NCI-H2171 (cell line): ENCODE data around the gene MTHFD1L.
"Not testable (repeated sequence)": the region's sequence is repeated elsewhere in the genome, so short reads cannot be mapped to it uniquely, and the experiment has no call there.

Source experiments
- DNase-seq: peaks from one replicate; lab custom pipeline; 2025; lab: John Stamatoyannopoulos, UW

MTHFD1L gene

DNA sequence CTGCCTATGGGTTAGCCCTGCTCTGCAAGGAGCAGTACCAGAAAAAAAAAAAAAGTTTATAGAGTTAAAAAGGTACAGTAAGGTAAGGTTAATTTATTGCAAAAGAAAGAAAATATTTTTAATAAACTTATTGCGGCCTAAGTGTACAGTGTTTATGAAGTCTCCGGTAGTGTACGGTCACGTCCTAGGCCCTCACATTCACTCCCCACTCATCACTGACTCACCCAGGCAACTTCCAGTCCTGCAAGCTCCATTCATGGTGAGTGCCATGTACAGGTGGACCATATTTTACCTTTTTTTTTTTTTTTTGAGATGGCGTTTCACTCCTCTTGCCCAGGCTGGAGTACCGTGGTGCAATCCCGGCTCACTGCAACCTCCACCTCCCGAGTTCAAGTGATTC lies 258.1 kb downstream of the MTHFD1L start:
- not testable (repeated sequence) for DNase-seq

DNA sequence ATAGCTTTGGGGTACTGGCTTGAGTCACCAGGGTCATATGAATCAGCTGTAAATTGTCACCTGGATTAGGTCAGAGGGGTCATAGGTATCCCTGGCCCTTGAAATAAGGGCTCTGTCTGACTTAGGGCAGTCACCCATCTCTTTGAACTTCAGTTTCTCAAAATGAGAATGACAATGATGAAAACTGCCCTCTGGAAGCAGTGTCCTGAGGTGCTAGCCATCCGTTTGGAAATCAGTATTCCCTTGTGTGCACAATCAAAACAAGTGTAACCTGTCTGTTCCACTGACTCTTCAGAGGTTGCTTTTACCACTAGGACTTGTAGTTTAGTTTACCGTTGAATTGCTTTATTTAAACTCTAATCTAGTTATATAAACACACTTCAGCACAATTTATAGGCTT lies 259.7 kb downstream of the MTHFD1L start:
- DNase-seq = not testable (repeated sequence)

DNA sequence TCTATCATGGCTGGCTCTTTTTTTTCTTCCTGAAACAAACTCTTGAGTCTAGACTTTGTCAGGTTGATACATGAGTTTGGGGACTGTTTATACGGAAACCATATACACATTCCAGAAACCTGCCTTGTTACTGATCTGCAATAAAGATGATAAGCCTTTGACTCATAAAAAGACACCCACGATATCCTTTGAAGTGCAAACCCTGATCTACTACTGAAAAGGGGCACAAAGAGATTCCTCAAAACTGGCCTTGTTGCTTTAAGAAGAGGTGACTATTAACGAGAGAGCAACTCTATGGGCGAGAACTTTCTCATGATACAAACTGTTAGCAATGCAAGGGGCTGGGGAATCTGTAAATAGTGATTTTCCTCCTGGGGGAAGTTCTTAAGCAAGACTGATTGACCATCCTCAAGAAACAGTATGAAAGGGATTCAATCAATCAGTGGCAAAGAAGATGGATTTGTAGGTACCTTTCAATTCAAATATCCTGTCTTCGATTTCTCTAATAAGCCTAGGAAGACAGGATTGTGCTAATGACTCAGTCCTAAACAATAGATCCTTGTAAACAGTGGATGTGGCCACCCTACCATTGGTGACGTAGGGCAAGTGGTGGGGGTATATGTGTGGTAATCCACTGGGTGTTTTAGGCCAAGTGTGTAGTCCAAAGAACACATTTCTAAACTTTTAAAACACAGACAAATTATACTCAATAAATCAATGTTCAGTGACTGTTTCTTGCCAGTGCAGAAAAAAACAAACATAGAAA lies 260.3 kb downstream of the MTHFD1L start:
- DNase-seq = not testable (repeated sequence)

DNA sequence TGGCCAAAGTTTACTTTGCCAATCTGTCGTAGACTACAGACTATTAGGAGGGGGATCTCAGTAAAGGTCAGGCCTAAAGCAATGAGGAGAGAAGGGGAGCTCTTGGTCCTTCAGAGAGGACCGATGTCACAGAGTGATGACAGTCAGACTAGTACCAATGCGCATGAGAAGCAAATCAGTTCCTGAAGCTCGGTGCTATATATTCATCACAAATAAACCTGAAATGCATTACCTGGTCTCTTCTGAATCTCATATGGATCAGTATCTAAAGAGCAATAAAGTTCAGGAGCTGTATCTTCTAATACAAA lies 260.9 kb downstream of the MTHFD1L start:
- not testable (repeated sequence) for DNase-seq

DNA sequence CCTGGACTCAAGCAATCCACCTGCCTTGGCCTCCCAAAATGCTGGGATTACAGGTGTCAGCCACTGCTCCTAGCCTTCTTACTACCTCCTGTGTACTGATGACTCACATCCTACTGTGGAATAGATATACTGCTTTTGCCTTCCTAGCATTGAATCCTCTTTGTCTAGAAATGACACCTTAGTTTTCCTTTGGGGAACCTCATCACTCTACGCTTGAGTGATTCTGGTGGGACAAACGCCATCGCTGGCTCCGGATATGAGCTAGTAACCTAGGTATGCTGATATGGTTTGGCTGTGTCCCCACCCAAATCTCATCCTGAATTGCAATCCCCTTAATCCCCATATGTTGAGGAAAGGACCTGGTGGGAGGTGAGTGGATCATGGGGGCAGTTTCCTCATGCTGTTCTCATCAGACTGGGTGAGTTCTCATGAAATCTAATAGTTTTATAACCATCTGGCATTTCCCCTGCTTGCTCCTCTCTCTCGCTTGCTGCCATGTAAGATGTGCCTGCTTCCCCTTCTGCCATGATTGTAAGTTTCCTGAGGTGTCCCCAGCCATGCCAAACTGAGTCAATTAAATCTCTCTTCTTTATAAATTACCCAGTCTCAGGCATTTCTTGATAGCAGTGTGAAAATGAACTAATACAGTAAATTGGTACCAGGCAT lies 261.8 kb downstream of the MTHFD1L start:
- not testable (repeated sequence) for DNase-seq

DNA sequence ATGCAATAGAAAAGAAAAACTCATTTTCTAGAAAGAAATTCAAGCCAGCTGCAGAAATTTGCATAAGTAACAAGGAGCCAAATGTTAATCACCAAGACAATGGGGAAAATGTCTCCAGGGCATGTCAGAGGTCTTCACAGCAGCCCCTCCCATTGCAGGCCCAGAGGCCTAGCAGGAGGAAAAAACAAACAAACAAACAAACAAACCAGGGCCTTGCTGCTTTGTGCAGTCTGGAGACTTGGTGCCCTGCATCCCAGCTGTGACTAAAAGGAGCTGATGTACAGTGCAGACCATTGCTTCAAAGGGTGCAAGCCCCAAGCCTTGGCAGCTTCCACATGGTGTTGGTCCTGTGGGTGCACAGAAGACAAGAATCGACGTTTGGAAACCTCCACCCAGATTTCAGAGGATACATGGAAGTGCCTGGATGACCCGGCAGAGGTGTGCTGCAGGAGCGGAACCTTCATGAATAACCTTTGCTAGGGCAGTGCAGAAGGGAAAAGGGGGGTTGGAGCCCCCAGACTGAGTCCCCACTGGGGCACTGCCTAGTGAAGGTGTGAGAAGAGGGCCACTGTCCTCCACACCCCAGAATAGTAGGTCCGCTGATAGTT lies 263.4 kb downstream of the MTHFD1L start:
- no peak for DNase-seq

DNA sequence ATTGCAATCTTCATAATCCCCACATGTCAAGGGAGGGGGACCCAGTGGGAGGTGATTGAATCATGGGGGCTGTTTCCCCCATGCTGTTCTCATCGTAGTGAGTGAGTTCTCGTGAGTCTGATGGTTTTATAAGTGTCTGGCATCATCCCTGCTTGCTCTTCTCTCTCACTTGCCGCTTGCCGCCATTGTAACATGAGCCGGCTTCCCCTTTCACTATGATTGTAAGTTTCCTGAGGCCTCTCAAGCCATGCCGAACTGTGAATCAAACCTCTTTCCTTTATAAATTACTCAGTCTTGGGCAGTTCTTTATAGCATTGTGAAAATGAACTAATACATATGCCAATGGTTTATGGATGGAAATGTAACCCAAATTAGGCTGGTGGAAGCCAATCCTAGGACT lies 264.8 kb downstream of the MTHFD1L start:
- no peak for DNase-seq

DNA sequence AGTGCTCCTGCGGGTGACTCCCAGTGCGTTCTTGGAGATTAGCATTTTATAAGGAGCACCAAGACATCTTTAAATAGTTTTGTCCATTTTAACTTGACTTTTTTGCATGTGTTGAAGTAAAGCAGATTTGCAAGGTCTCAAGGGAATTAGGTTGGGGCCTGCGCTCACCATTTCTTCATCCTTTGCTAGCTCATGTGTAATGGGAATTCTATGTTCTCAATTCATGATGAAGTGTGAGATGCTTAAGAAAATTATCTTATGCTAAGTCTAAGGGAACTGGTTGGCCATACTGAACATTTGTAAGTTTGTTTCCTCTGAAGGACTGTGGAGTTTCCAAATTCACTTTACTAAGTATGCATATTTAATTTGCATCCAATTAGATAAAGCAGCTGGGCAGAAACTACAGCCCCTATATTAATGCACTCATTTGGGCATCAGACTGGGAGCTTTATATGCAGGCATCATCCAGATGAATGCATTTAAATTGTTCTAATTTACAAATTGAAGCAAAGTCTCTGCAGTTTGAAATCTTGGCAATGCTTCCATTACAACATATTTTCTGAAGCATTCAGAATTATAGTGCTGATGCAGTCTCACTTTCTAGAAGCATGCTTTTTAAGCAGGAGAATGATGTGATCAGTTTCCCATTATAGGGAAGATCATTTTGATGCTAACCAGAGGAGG lies 266.0 kb downstream of the MTHFD1L start:
- DNase-seq = no peak

DNA sequence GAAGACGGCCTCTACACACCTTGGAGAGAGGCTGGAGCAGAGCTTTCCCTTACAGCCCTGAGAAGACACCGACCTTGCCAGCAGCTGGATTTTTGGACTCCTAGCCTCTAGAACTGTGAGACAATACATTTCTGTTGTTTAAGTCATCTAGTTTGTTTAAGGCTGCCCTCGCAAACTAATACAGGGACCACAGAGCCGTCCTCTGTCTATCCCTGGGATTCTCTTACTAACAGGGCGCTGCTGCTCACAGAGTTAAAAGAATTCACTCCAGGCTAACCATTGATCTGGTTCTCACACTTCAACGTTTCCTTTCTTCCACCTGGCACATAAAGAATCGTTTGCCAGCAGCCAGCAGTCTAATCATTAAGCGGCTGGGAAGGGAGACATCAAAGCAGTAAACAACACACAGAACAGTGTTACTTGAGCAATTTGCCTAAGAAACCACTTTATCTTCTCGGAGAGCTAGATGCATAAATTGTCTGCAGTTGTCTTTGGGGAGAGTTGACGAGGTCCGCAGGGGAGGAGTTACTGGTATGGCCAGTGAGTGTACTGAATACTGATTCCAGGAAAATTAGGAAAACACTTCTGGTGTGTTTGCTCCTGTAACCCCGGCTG lies 270.7 kb downstream of the MTHFD1L start:
- no peak for DNase-seq

DNA sequence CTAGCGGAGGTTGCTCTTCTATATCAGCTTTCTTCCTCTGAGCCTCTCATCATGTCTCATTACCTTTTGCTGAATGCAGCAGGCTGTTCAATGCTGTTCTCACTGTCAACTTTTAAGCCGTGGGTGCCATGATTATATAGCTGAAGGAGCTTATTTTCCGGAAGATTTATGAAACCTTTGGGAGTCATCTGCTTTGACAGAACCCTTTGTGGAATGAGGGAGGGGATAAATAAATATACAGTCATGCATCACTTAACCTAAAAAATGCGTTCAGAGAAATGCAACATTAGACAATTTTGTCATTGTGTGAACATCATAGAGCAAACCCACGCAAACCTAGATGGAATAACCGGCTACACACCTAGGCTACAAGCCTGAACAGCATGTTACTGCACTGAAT lies 272.0 kb downstream of the MTHFD1L start:
- DNase-seq = no peak

DNA sequence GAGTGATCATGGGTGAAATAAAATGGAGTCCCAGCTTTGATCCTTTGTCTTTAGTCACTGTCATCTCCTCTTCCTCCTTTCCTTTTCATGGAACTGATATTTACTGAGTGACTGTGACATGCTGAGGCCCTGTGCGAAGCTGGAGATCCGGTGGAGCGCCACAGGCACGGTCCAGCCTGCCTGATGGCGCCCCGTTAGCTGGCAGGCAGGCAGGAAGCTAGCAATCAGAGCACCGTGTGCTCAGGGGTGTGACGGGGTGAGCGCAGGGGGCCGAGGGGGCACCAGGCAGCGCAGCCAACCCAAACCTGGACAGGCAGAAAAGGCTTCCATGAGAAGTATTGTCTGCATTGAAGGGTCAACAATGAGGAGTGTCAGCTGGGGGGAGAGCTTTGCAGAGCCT lies 274.0 kb downstream of the MTHFD1L start:
- no peak for DNase-seq

DNA sequence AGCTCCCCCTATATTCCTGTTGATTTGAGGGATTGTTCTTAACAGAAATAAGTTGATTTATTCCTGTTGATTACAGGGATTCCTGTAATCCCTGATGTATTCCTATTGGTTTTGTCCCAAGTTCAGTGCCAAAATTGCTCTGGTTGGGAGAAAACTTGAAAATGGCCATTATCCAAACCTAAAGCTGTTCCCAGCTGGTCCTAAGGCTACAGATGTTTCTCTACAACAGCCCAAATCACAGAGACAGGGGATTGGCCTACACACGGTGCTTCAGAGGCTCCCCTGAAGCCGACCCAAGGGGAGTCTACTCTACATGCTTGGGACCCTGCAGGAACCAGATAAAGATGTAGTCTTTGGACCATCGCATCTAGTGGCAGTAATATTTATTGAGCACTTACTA lies 275.3 kb downstream of the MTHFD1L start:
- DNase-seq = no peak

DNA sequence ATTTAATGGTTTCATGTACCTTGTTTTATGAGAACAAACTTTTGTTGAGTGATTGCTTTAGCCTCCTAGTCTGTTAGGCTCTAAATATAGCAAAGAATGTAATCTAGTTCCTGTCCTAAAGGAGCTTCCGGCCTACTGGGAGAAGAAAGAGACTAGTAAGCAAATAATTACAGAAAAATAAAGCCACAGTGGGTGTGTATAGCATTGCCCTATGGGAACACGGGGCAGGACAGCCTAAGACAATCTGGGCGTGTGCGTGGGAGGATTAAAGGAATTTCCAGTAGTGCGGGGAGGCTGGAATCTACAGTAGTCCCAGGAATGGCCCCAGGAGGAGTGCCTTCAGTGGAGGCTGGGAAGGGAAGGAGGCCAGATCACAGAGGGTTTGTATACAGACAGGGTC lies 276.2 kb downstream of the MTHFD1L start:
- DNase-seq = no peak

DNA sequence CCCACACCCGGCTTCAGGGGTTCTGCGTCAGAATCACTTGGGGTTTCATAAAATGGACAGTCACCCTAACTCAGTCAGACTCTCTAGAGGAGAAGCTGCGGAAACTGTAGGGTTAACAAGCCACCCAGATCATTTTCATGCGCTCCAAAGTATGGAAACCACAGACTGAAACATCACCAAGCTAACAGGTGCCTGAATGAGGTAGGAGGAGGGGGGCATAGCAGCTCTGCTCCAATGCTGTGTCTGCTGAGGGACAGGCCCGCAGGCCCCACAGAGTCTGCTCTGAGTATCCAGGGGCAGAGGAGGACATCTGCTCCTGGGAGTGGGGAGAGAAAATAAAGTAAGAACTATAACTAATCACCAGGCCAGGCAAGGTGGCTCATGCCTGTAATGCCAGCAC lies 277.2 kb downstream of the MTHFD1L start:
- no peak for DNase-seq

DNA sequence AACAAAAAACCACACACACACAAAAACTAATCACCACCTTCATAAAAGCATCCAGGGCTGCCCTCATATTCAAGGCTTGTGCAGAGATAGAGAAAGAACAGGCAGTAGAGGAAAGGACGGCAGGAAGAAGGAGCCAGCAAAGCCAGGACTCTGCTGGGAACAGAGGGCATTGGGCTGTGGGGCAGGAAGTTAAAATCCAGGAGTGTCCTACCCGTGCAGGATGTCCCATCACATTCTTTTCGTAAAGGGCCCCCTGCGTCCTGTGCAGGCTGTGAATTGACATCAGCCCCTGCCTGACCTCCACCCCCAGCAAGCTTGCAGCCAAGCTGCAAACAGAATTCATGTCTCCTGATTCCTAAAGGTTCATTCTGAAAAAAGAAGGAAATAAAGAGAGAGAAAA lies 277.8 kb downstream of the MTHFD1L start:
- no peak for DNase-seq

DNA sequence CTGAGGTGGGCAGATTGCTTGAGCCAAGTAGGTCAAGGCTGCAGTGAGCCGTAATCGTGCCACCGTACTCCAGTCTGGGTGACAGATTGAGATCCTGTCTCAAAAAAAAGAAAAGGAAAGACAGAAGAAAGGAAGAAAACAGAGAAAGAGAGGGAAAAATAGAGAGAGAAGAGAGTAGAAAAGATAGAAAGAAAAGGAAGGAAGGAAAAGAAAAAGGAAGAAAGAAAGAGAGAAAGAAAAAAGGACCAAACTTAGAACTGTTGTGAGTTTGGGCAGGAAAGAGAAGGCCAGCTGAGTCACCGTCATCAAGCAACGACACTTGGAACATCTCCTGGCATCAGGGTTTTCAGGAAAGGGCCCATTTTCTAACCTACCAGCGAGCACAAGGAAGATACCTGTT lies 278.3 kb downstream of the MTHFD1L start:
- no peak for DNase-seq

DNA sequence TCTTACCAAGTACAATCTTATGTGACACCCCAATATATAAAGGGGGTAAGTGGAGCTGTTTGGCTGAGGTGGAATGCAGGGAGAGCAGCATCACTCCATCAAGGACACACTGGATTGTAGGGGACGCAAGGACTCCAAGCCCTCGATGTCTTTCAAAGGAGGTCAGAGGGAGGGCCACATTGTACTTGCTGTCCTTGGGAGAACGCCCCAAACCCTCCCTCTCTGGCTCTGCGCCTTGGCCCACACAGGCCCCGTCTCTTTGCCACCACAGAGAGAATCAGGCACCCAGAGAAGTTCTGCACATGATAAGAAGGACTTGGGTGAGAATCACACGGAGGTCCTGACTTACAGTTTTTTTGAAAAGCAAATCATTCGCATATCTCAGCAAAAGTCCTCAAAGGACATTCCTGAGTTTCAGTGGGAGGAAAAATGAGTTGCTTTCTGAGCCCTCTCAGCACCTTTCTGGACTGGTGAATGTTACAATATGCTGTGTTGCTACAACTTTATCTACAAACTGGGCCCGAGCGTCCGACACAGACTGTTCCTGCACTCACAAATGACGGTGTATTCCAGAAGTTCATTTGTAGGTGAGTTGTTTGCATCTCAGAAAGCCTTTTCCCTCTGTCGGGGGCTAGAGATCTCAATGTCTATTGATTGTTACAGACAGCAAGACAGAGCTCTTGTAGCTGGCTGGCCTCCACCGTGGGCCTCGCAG lies 281.8 kb downstream of the MTHFD1L start:
- DNase-seq = no peak

DNA sequence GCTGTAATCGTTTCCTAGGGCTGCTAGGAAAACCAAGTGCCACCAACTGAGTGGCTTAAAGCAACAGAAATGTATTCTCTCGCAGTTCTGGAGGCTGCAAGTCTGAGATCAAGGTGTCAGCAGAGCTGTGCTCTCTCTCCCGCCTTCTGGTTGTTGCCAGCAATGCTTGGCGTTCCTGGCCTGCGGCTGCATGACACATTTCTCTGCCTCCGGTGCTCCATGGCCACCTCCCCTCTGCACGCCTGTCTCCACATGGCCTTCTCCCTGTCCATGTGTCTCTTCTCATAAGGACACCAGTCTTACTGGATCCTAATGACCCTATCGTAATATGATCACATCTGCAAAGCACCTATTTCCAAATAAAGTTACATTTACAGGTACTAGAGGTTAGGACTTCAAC lies 282.6 kb downstream of the MTHFD1L start:
- no peak for DNase-seq

DNA sequence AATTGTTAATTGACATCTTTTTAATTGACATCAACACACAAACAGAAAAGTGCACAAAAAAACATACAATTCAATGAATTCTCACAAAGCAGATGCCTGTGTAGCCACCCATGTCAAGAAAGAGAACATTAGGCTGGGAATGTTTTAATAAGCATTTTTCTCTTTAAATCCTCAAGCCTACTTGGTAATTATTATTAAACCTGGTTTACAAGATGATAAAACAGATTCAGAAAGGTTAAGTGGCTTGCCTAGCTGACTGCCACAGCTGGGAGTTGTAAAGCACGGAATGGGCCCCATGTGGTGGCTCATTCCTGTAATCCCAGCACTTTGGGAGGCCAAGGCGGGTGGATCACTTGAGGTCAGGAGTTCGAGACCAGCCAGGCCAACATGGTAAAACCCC lies 284.3 kb downstream of the MTHFD1L start:
- no peak for DNase-seq
